ENCODE measurements around the gene SLC25A21. TPM values are rescaled to one million over a fixed set of nuclear protein-coding genes. Genes with fewer than 3 reads are reported as not detected.

Gene SLC25A21
- total and polyA plus RNA-seq, 2 donors (not counting 1 experiment from before 2014, with no cell fraction given) = 0.50 to 0.62 TPM

DNA sequence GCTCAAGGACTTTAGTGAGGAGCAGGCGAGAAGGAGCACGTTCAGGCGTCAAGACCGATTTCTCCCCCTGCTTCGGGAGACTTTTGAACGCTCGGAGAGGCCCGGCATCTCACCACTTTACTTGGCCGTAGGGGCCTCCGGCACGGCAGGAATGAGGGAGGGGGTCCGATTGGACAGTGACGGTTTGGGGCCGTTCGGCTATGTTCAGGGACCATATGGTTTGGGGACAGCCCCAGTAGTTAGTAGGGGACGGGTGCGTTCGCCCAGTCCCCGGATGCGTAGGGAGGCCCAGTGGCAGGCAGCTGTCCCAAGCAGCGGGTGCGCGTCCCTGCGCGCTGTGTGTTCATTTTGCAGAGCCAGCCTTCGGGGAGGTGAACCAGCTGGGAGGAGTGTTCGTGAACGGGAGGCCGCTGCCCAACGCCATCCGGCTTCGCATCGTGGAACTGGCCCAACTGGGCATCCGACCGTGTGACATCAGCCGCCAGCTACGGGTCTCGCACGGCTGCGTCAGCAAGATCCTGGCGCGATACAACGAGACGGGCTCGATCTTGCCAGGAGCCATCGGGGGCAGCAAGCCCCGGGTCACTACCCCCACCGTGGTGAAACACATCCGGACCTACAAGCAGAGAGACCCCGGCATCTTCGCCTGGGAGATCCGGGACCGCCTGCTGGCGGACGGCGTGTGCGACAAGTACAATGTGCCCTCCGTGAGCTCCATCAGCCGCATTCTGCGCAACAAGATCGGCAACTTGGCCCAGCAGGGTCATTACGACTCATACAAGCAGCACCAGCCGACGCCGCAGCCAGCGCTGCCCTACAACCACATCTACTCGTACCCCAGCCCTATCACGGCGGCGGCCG lies 509.6 kb downstream of the SLC25A21 start:
- Histone ChIP-seq H3K79me2 (ENCODE audit: control insufficient read depth, insufficient read depth, low read length) (no peaks in the 10 kb centered on the region), H4K20me1 (ENCODE audit: control insufficient read depth, extremely low read depth, insufficient read depth, low read length) (no peaks in the 10 kb centered on the region), H3K27ac (ENCODE audit: insufficient read depth, low read length) (no peak overlapping the region), H3K4me1 (ENCODE audit: control insufficient read depth, extremely low read depth, insufficient read depth, low read length) (no peaks in the 10 kb centered on the region), H3K36me3 (ENCODE audit: control insufficient read depth, insufficient read depth, low read length) (no peaks in the 10 kb centered on the region), H3K9ac (ENCODE audit: insufficient read depth, low read length) (no peak overlapping the region), H3K27me3 (ENCODE audit: control insufficient read depth, insufficient read depth, low read length) (peaks cover 81% of the 10 kb centered on the region), H3K4me3 (replicated peaks in 1 of 4; ENCODE audit: control extremely low read depth in 1 of 4, insufficient read depth in 1 of 4, low read depth in 3 of 4, low read length in 4 of 4) (peak overlapping the region in 1 of 4 experiments; percentile 50), H2AFZ (ENCODE audit: low read length) (no peak overlapping the region), H3K9me3 (ENCODE audit: control insufficient read depth, insufficient read depth, low read depth, low read length) (no peaks in the 10 kb centered on the region), H3K4me2 (ENCODE audit: extremely low read depth, insufficient read depth, low read length) (peak overlapping the region; percentile 32)
- TF ChIP-seq, protein P1, sequence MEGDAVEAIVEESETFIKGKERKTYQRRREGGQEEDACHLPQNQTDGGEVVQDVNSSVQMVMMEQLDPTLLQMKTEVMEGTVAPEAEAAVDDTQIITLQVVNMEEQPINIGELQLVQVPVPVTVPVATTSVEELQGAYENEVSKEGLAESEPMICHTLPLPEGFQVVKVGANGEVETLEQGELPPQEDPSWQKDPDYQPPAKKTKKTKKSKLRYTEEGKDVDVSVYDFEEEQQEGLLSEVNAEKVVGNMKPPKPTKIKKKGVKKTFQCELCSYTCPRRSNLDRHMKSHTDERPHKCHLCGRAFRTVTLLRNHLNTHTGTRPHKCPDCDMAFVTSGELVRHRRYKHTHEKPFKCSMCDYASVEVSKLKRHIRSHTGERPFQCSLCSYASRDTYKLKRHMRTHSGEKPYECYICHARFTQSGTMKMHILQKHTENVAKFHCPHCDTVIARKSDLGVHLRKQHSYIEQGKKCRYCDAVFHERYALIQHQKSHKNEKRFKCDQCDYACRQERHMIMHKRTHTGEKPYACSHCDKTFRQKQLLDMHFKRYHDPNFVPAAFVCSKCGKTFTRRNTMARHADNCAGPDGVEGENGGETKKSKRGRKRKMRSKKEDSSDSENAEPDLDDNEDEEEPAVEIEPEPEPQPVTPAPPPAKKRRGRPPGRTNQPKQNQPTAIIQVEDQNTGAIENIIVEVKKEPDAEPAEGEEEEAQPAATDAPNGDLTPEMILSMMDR (conservative IDR thresholded peaks at IDR 0.05 in 1 of 2, IDR thresholded peaks at IDR 0.05 in 1 of 2; ENCODE audit: low read depth in 1 of 2, low read length in 2 of 2) = no peak
- peak; percentile 96 for TF ChIP-seq EZH2 (IDR thresholded peaks at IDR 0.05; ENCODE audit: low read length, missing control alignments)
- DNase-seq (ENCODE audit: low read depth in 2 of 2) = no peak

DNA sequence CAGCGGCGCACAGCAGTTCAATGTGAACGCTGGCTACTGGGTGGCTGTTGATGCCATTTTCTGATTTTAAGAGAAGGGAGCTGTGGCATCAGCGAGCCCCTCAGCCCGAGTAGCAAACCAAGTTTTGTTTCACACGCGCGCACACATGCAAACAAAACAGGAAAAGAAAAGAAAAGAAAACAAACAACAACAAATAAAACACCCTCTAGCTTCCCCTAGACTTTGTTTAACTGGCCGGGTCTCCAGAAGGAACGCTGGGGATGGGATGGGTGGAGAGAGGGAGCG lies 510.2 kb downstream of the SLC25A21 start:
- Histone ChIP-seq H3K4me1 (ENCODE audit: control insufficient read depth, extremely low read depth, insufficient read depth, low read length) (no peaks in the 10 kb centered on the region), H4K20me1 (ENCODE audit: control insufficient read depth, extremely low read depth, insufficient read depth, low read length) (no peaks in the 10 kb centered on the region), H3K9ac (ENCODE audit: insufficient read depth, low read length) (no peak overlapping the region), H3K4me2 (ENCODE audit: extremely low read depth, insufficient read depth, low read length) (peak overlapping the region; percentile 32), H3K9me3 (ENCODE audit: control insufficient read depth, insufficient read depth, low read depth, low read length) (no peaks in the 10 kb centered on the region), H2AFZ (ENCODE audit: low read length) (no peak overlapping the region), H3K27ac (ENCODE audit: insufficient read depth, low read length) (no peak overlapping the region), H3K4me3 (replicated peaks in 1 of 4; ENCODE audit: control extremely low read depth in 1 of 4, insufficient read depth in 1 of 4, low read depth in 3 of 4, low read length in 4 of 4) (peak overlapping the region in 1 of 4 experiments; percentile 50), H3K79me2 (ENCODE audit: control insufficient read depth, insufficient read depth, low read length) (no peaks in the 10 kb centered on the region), H3K36me3 (ENCODE audit: control insufficient read depth, insufficient read depth, low read length) (no peaks in the 10 kb centered on the region), H3K27me3 (ENCODE audit: control insufficient read depth, insufficient read depth, low read length) (peaks cover 86% of the 10 kb centered on the region)
- no peak for TF ChIP-seq EZH2 (IDR thresholded peaks at IDR 0.05; ENCODE audit: low read length, missing control alignments)
- TF ChIP-seq, protein P1 (conservative IDR thresholded peaks at IDR 0.05 in 1 of 2, IDR thresholded peaks at IDR 0.05 in 1 of 2; ENCODE audit: low read depth in 1 of 2, low read length in 2 of 2) = no peak
- DNase-seq (ENCODE audit: low read depth in 2 of 2) = no peak

DNA sequence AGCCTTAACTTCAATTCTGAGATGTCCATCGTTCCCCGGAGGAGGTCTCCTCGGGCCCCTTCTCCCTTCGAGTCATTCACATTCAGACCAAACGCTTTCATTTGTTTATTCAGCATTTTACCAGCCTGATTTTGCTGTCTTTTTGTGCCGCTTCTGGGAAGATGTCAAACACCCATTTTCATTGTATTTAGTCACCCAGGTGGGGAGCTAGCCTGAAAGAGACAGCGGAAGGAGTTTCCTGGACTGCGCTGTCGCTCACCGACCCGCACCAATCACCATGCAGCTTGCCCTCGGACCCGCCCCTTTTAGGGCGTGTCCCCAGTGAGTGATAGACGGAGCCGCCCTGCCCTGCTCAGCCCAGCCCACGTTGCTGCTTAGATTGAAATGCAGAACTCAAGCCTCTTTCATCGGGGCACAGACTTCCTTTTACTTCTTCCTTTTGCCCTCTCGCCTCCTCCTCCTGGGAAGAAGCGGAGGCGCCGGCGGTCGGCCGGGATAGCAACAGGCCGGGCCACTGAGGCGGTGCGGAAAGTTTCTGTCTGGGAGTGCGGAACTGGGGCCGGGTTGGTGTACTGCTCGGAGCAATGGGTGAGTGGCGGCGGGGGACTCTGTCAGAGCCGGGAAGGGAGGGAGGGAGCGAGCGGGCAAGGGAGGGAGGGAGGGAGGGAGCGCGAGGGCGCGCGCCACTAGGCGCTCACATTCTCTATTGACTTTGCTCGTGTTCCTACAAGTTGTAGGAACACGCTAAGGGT lies 510.7 kb downstream of the SLC25A21 start, which contains the start of gene PAX9:
TSS of gene PAX9 (plus strand) at position 355 of the 752 bp plus-strand sequence. CDS start at position 585, 230 bp downstream.
- H3K4me2 ChIP-seq (ENCODE audit: extremely low read depth, insufficient read depth, low read length) = peak within 1 kb of the TSS; percentile 59

More for the DNA sequence above, 510.7 kb downstream of the SLC25A21 start, which contains the start of gene PAX9:
- Histone ChIP-seq H3K4me1 (ENCODE audit: control insufficient read depth, extremely low read depth, insufficient read depth, low read length) (no peaks in the 10 kb centered on the region), H2AFZ (ENCODE audit: low read length) (no peak within 1 kb of the TSS), H3K9me3 (ENCODE audit: control insufficient read depth, insufficient read depth, low read depth, low read length) (no peaks in the 10 kb centered on the region), H3K27me3 (ENCODE audit: control insufficient read depth, insufficient read depth, low read length) (peaks cover 91% of the 10 kb centered on the region), H3K36me3 (ENCODE audit: control insufficient read depth, insufficient read depth, low read length) (no peaks in the 10 kb centered on the region), H3K4me3 (replicated peaks in 1 of 4; ENCODE audit: control extremely low read depth in 1 of 4, insufficient read depth in 1 of 4, low read depth in 3 of 4, low read length in 4 of 4) (peak within 1 kb of the TSS in 3 of 4 experiments; percentile 21 to 50 (median 36)), H4K20me1 (ENCODE audit: control insufficient read depth, extremely low read depth, insufficient read depth, low read length) (no peaks in the 10 kb centered on the region), H3K27ac (ENCODE audit: insufficient read depth, low read length) (no peak within 1 kb of the TSS), H3K9ac (ENCODE audit: insufficient read depth, low read length) (no peak within 1 kb of the TSS), H3K79me2 (ENCODE audit: control insufficient read depth, insufficient read depth, low read length) (no peaks in the 10 kb centered on the region)
- TF ChIP-seq EZH2 (IDR thresholded peaks at IDR 0.05; ENCODE audit: low read length, missing control alignments) = no peak
- TF ChIP-seq, protein P1 (conservative IDR thresholded peaks at IDR 0.05 in 1 of 2, IDR thresholded peaks at IDR 0.05 in 1 of 2; ENCODE audit: low read depth in 1 of 2, low read length in 2 of 2) = no peak
- DNase-seq (ENCODE audit: low read depth in 2 of 2) = peak; percentile 42 to 67
